Fibroblast of skin of scalp (primary cell): Measurements from ENCODE around the gene AP4B1.

Experiments used
- DNase-seq: peaks from one replicate; pipeline ENCODE4 v3.0.0-alpha.2; 2013

The AP4B1 gene

GRCh38 chr1:113929750-113930498, 25.3 kb upstream of the AP4B1 start:
- peak; percentile 14 for DNase-seq

DNA sequence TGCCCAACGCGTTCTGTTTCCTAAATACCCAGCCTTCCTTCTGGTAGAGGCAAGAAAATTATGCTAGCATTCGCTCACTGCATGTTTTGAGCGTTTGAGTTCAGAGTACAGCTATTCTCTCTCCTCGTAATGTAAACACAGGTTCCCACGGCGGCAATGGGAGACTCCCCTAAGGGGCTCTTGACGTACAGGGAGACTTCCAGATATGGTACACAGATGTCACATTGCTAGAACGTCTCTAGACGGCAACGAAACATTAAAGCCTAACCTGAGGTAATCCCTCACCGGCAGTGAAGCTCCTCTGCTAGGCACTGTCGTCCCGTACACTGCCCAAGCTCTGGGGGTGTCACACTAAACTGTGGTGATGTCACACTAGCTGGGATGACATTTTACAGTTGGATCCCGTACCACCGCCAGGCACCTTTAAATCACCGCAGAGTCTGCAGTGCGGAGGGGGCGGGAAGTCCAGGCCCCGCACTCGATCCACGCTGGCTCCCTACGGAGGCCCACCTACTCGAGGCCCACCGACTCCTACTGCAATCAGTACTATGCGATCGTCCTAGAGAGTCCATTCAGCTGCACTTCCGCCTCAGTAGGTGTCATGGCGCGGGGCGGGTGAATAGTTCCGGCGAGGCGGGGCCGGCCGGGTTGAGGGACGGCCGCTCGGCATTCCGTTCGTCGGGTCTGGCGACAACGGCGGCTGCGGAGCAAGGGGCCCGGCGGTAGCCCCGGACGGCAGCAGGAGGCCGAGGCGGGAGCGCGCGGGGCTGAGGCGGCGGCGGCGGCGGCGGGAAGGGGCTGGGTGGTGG, 24.5 kb upstream of the AP4B1 start, which contains the start of gene HIPK1:
TSS of gene HIPK1 (plus strand) at position 384 of the 809 bp plus-strand sequence.
- DNase-seq: peak; percentile 90

DNA sequence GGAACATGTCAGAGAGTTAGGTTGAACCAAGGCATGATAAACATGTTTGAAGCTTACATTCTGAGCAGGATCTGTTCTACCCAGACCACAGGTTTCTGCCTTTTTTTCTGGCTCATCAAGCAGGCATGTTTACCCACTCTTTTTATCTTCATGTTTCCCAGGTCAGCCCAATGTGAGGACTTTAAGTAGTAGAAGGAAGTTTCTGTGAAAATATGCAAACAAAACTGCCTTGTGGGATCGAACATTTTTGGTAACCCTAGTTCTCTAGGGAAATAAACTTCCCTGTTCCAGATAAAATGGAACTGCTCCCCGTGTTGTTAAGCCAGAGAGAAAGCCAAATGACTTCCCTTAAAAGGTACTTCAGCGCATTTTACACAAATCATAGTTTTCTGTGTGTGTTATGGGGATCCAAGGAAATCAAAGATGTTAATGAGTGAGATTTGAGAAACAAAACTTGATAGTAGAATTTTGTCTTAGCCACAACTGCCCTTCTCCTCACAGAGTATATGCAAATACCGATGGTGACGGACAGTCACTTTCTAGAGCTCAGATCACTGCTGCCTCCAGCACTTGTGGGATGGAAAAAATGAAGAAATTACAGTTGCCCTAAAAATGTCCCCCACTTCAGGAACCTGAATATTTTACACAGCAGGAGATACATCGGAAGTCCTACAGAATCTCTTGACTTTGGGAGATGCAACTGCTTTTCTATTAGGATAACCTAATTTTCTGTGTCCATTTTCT, 23.8 kb upstream of the AP4B1 start:
- peak; percentile 21 for DNase-seq

DNA sequence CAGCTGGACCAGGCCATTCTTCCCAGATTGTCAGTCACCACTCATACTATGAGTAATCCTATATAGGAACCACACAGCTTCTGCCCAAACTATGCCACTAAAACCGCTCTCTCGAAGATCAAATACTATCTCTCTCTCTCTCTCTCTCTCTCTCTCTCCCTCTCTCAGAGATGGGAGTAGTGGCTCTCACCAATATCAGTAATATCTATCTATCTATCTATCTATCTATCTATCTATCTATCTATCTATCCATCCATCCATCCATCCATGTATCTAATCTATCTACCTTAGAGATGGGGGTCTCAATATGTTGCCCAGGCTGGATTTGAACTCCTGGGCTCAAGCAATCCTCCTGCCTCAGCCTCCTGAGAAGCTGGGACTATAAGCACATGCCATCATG, 19.9 kb upstream of the AP4B1 start:
- no peak for DNase-seq

DNA sequence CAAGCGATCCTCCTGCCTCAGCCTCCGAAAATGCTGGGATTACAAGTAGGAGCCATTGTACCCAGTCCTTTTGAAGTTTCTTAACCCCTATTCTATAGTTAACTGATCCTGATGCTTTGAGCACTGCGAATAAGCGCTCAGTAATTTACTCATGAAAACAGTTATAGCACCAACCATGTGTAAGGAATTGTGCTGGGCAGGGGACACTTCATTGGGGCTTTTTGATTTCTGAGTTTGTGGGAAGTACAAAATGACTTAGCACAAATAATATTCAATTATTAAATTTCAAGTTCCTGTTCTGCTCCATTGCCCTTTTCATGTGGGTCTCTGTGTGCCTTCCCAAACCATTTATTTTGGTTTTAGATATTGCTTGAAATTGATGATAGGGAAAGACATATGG, 18.4 kb upstream of the AP4B1 start:
- no peak for DNase-seq

GRCh38 chr1:113918243-113918642, 13.6 kb upstream of the AP4B1 start:
- no peak for DNase-seq

GRCh38 chr1:113917400-113918082, 12.9 kb upstream of the AP4B1 start:
- DNase-seq: no peak

DNA sequence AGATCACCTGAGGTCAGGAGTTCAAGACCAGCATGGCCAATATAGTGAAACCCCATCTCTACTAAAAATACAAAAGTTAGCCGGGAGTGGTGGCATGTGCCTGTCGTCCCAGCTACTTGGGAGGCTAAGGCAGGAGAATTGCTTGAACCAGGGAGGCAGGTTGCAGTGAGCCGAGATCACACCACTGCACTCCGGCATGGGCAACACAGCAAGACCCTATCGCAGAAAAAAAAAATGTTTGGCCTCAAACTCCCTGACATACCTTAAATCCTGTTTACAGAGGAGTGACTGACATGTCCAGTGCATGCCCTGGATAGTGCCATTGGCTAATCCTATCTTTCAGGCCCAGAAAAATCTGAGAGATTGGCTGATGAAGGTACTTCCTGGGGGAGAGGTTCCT, 12.4 kb upstream of the AP4B1 start:
- DNase-seq: no peak

- no peak for DNase-seq
Measured at GRCh38 chr1:113913887-113914664, 9.5 kb upstream of the AP4B1 start.

DNA sequence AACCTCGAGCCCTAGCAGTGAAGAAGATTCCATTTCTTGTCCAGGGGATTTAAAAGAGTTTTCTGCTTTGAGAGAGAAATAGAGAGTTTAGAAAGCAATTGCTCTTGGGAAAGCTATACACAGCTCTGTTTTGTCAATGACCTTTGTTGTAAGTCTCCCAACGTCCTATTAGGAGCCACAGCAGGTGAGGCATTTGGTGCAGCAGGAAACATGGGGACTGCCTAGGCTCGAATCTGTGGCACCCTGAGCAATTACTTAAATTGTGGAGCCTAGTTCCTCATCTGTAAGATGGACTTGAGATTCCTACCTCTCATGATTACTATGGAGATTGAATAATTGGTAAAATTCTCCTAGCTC, 8.7 kb upstream of the AP4B1 start:
- DNase-seq: no peak

DNA sequence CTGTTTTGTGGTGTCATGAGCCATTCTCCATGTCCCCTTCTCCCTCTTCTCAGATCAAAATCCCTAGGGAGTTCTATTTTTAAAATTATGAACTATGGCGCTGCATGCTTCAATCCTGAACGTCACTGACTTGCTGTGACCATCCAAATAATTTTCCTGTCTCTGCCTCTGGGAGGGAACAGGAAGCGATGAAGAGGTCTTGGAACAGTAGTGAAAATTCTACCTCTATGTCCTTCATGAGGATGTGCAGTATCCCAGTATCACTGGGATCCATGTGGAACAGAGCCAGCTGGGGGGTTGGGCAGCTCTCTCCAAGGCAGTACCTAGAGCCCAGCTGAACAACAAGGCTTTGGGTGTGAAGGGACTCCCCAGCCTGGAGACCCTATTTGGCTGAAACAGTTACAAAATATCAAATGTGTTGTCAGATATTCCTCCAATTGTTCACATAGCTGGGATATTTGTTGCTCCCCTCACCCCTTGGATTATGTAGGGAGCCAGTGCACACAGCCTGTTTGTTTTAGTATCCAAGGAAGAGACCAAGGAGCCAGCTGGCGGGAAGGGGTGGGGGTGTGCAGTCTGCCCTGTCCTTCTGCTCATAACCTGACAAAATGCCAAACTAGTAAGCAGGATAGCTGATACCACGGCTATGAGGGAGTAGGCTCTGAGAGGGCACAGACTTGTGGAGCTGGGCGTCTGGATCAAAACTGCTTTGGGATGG, 8.2 kb upstream of the AP4B1 start:
- peak; percentile 83 for DNase-seq

DNA sequence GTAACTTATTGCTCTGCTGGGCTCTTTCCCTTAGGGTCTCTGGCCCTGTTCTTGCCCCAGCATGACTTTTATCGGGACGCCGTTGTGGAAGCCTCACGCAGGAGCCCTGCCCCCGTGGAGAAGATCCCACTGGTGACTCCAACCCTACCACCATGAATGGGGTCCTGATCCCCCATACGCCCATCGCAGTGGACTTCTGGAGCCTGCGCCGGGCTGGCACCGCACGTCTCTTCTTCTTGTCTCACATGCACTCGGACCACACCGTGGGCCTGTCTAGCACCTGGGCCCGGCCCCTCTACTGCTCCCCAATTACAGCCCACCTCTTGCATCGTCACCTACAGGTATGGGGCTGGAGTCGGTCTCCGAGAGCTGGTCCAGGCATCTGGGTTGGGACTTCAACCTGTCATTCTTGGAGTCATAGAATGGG, 849 bp upstream of the AP4B1 start:
- DNase-seq: no peak

GRCh38 chr1:113904293-113904673, 316 bp downstream of the AP4B1 start:
- no peak for DNase-seq

- DNase-seq: no peak
Measured at GRCh38 chr1:113903501-113904292, 902 bp downstream of the AP4B1 start.

GRCh38 chr1:113901191-113901590, 3.4 kb downstream of the AP4B1 start:
- no peak for DNase-seq

- peak; percentile 19 for DNase-seq
Measured at GRCh38 chr1:113899111-113899510, 5.5 kb downstream of the AP4B1 start.

DNA sequence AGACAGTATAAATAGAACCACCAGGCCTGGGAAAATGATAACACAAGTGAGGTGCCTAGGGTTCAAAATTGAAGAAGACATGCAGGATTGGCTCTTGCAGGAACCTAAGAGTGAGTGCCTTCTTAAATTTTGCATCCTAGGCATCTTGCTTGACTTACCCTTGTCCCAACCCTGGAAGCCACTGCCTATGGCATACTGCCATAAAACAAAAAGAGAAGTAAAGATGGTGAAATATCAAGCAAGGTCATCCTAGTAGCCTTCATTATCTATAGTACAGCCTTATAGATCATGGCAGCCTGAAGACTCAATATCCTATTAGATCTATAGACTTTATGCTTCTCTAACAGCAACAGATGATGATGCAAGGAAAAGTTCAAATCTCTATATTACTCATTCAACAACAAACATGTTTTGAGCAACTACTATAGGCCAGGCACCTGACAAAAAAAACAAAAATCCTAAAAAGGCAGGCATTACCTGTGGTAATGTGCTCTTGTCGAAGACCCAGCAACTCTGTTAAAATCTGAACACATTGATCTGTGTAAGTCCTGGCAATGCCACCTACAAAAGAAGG, 6.3 kb downstream of the AP4B1 start:
- DNase-seq: no peak

DNA sequence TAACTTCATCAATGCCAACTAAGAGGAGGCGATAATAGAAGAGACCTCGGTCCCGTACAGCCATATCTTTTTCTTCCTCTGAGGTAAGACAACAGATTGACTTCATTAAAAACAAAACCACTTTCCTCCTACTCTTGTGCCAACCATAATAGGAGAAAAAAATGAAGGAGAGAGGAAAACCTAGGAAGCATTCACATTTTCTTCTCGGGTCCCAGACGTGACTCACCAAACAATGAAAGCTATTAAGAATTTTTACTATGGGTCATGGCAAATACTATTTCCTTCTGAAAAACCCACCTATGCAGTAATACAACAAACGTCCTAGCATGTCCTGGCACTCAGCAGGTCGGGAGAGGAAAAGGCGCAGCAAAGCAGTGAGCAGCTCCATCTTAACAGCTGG, 8.6 kb downstream of the AP4B1 start:
- DNase-seq: peak; percentile 18

DNA sequence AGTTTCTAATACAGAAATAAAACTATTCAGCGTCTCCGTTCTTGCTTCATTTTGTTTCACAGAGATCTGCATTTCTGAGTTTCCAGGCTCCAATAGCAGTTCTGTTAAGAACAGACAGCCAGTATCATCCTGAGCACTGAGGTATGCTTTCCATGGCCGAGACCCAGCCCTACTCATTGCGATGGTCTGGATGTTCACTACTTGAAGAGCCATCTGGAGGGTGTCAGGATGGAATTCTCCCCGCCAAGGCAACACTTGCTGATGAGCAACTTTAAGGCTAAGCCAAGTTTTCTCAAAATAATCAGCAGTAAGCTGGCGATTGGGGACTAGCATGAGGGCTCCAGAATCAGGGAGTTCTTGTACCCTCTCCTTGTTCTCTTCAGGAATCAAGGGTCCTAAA, 9.5 kb downstream of the AP4B1 start:
- no peak for DNase-seq

GRCh38 chr1:113893267-113893666, 11.3 kb downstream of the AP4B1 start:
- DNase-seq: no peak
